ENCODE results near the gene KDM3B. TPM values are rescaled to one million over a fixed set of nuclear protein-coding genes. Genes with fewer than 3 reads are reported as not detected.

KDM3B gene
- total and polyA plus RNA-seq, 2 of the 8 experiments (the other 6 are each of a cell fraction or from before 2014, with no cell fraction given) = 27.1 to 78.1 TPM

DNA sequence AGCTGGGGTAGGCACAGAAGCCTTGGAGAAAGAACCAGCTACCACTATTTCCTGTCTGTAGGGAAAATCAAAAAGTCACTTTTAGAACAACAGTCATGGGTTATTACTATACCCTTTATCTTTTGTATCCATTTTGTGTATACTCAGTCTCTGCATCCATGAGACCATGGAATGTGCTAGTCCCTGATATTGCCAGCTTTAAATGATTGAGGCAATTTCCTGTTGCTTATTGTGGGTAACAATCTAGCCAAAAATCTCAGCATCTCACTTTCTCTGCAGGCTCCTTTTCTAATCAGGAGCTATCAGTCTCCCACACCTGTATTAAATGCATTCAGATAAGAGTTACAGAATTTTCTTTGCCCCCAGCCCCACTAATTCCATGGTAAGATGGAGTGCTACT, 968 bp upstream of the KDM3B start (continued):
- TF ChIP-seq TAF1 (IDR thresholded peaks at IDR 0.05; ENCODE audit: low read depth, low read length) (no peak), JUN (IDR thresholded peaks at IDR 0.05; ENCODE audit: low read depth, low read length) (no peak)

Measured in H1 (cell line).